H1 (cell line): ENCODE measurements around the gene CLCF1. TPM values are rescaled to one million over a fixed set of nuclear protein-coding genes. Genes with fewer than 3 reads are reported as not detected.

ENCODE experiments used
- CTCF ChIA-PET: fragments of 300-600 bp; sonication (Branson Sonifier 250); formaldehyde crosslinking; loops from one replicate; lab custom pipeline; 2021; ENCODE audit not compliant: partially characterized antibody; lab: Charles Lee
- POLR2A ChIA-PET: fragments of 300-600 bp; sonication (Branson Sonifier 250); formaldehyde crosslinking; loops from one replicate; lab custom pipeline; 2021; ENCODE audit warnings: inconsistent platforms; ENCODE audit not compliant: partially characterized antibody; lab: Charles Lee
- DNase-seq, 2 experiments: peaks; one replicate each; pipeline versions ENCODE4 v3.0.0 to v3.0.0-alpha.2; 2010 to 2022; ENCODE audit warnings: low spot score in 2 of 2, low read depth in 1 of 2, mixed read lengths in 1 of 2
- FAIRE-seq: peaks from 2 replicates; lab custom pipeline; 2011; peaks lifted over from hg19 to GRCh38; lab: Jason Lieb, UNC
- H2AFZ ChIP-seq: 2 replicates; pipeline ENCODE4 v1.8.1; 2012; ENCODE audit warnings: low read length, inconsistent platforms
- H2AK5ac ChIP-seq: 2 replicates; pipeline ENCODE4 v1.6.1; 2013; ENCODE audit warnings: low read depth, low read length
- H2BK120ac ChIP-seq: replicated peaks from 2 replicates; pipeline ENCODE3; 2013; ENCODE audit warnings: low read depth, low read length, inconsistent platforms
- H2BK12ac ChIP-seq: 2 replicates; pipeline ENCODE4 v1.6.1; 2013; ENCODE audit warnings: low read depth, low read length
- H2BK15ac ChIP-seq: 2 replicates; pipeline ENCODE4 v1.6.1; 2013; ENCODE audit warnings: low read length
- H2BK20ac ChIP-seq: 2 replicates; pipeline ENCODE4 v1.6.1; 2013; ENCODE audit warnings: low read length
- H2BK5ac ChIP-seq: 2 replicates; pipeline ENCODE4 v1.6.1; 2013; ENCODE audit warnings: low read depth, low read length
- H3K14ac ChIP-seq: 2 replicates; pipeline ENCODE4 v1.6.1; 2013; ENCODE audit warnings: inconsistent platforms; ENCODE audit not compliant: insufficient read length
- H3K18ac ChIP-seq: 2 replicates; pipeline ENCODE4 v1.6.1; 2013; ENCODE audit warnings: low read length; ENCODE audit errors: extremely low read depth
- H3K23ac ChIP-seq: 2 replicates; pipeline ENCODE4 v1.6.1; 2013; ENCODE audit warnings: inconsistent platforms; ENCODE audit not compliant: insufficient read length
- H3K23me2 ChIP-seq: 2 replicates; pipeline ENCODE4 v1.6.1; 2013; ENCODE audit warnings: low read depth, low read length
- H3K27ac ChIP-seq: 2 replicates; pipeline ENCODE4 v1.6.1; 2011; ENCODE audit warnings: low read depth, low read length, inconsistent platforms
- H3K27me3 ChIP-seq, 4 experiments: replicated peaks in 1 of 4; 1 replicate in 1 of 4; 2 replicates in 3 of 4; pipeline versions ENCODE4 v1.6.1 to v1.8.1; 2011 to 2013; ENCODE audit warnings: low read length in 3 of 4, mild to moderate bottlenecking in 3 of 4, inconsistent platforms in 2 of 4, mixed read lengths in 2 of 4, moderate library complexity in 1 of 4; ENCODE audit not compliant: control insufficient read depth in 3 of 4, insufficient read depth in 3 of 4; ENCODE audit errors: extremely low read depth in 1 of 4
- H3K36me3 ChIP-seq, 4 experiments: 2 replicates each; pipeline versions ENCODE4 v1.6.1 to v1.8.1; 2011 to 2013; ENCODE audit warnings: mild to moderate bottlenecking in 4 of 4, low read length in 3 of 4, moderate library complexity in 2 of 4, control low read depth in 1 of 4, inconsistent platforms in 1 of 4; ENCODE audit not compliant: insufficient read depth in 4 of 4, control insufficient read depth in 2 of 4
- H3K4ac ChIP-seq: replicated peaks from 2 replicates; pipeline ENCODE3; 2013; ENCODE audit warnings: low read length, low read depth, mixed read lengths, inconsistent platforms; ENCODE audit not compliant: insufficient read length
- H3K4me1 ChIP-seq, 4 experiments: replicated peaks in 1 of 4; 1 replicate in 1 of 4; 2 replicates in 3 of 4; pipeline versions ENCODE4 v1.6.1 to v1.8.1; 2011 to 2013; ENCODE audit warnings: low read length in 3 of 4, inconsistent platforms in 2 of 4, mixed read lengths in 1 of 4; ENCODE audit not compliant: insufficient read depth in 4 of 4, control insufficient read depth in 3 of 4
- H3K4me2 ChIP-seq, 2 experiments: 2 replicates each; pipeline versions ENCODE4 v1.6.1 to v1.8.1; 2011 to 2013; ENCODE audit warnings: low read depth in 2 of 2, low read length in 2 of 2, control low read depth in 1 of 2, inconsistent platforms in 1 of 2, mild to moderate bottlenecking in 1 of 2; ENCODE audit not compliant: insufficient read depth in 1 of 2
- H3K4me3 ChIP-seq, 4 experiments: fragments of 200-600, 300-600 bp in 1 of 4; sonication (generic), shearing (Covaris generic), sonication (Bioruptor Twin) in 1 of 4; 2 replicates each; pipeline versions ENCODE4 v1.5.1 to v1.8.1; 2011 to 2016; ENCODE audit warnings: low read length in 4 of 4, low read depth in 3 of 4, control low read depth in 2 of 4, inconsistent platforms in 2 of 4, mild to moderate bottlenecking in 2 of 4, mixed read lengths in 1 of 4, moderate library complexity in 1 of 4; ENCODE audit not compliant: insufficient read depth in 2 of 4; ENCODE audit errors: extremely low read depth in 1 of 4
- H3K56ac ChIP-seq: replicated peaks from 2 replicates; pipeline ENCODE3; 2013; ENCODE audit warnings: low read depth, mild to moderate bottlenecking, mixed read lengths, low read length, inconsistent platforms; ENCODE audit not compliant: insufficient read length
- H3K79me1 ChIP-seq: 2 replicates; pipeline ENCODE4 v1.6.1; 2013; ENCODE audit warnings: low read depth, low read length, control low read depth
- H3K79me2 ChIP-seq, 2 experiments: 2 replicates each; pipeline versions ENCODE4 v1.6.1 to v1.8.1; 2012 to 2013; ENCODE audit warnings: low read length in 2 of 2, mild to moderate bottlenecking in 2 of 2, inconsistent platforms in 1 of 2; ENCODE audit not compliant: insufficient read depth in 2 of 2, control insufficient read depth in 1 of 2
- H3K9ac ChIP-seq, 4 experiments: replicated peaks in 1 of 4; 1 replicate in 1 of 4; 2 replicates in 3 of 4; pipeline versions ENCODE4 v1.6.1 to v1.8.1; 2011 to 2013; ENCODE audit warnings: low read depth in 3 of 4, low read length in 3 of 4, control low read depth in 2 of 4, mild to moderate bottlenecking in 2 of 4, moderate library complexity in 2 of 4, inconsistent platforms in 1 of 4; ENCODE audit errors: extremely low read depth in 1 of 4
- H3K9me3 ChIP-seq, 2 experiments: 2 replicates each; pipeline versions ENCODE4 v1.6.1 to v1.8.1; 2012 to 2013; ENCODE audit warnings: mild to moderate bottlenecking in 2 of 2, moderate library complexity in 2 of 2, control low read depth in 1 of 2, inconsistent platforms in 1 of 2, low read depth in 1 of 2, low read length in 1 of 2, mixed read lengths in 1 of 2; ENCODE audit not compliant: insufficient read depth in 2 of 2
- H4K20me1 ChIP-seq, 2 experiments: replicated peaks in 1 of 2; 2 replicates each; pipeline versions ENCODE3 to v1.8.1; 2011 to 2013; ENCODE audit warnings: inconsistent platforms in 2 of 2, low read length in 2 of 2, mild to moderate bottlenecking in 1 of 2; ENCODE audit not compliant: insufficient read depth in 2 of 2, control insufficient read depth in 1 of 2
- H4K5ac ChIP-seq: 2 replicates; pipeline ENCODE4 v1.6.1; 2013; ENCODE audit warnings: low read length, low read depth, mixed read lengths, inconsistent platforms; ENCODE audit not compliant: insufficient read length
- H4K8ac ChIP-seq: 2 replicates; pipeline ENCODE4 v1.8.0; 2013; ENCODE audit warnings: mild to moderate bottlenecking, moderate library complexity, low read length, inconsistent platforms; ENCODE audit not compliant: insufficient read depth; ENCODE audit errors: extremely low read depth
- H4K91ac ChIP-seq: replicated peaks from 2 replicates; pipeline ENCODE3; 2013; ENCODE audit warnings: low read length, mixed read lengths, inconsistent platforms; ENCODE audit not compliant: insufficient read length
- EGR1 ChIP-seq: IDR thresholded peaks from 2 replicates; pipeline ENCODE4 v1.6.1; 2011; ENCODE audit warnings: low read depth, low read length, borderline replicate concordance
- MAX ChIP-seq: IDR thresholded peaks from 2 replicates; pipeline ENCODE4 v1.6.1; 2012; ENCODE audit warnings: inconsistent platforms
- TAF7 ChIP-seq: optimal IDR thresholded peaks from 2 replicates; pipeline ENCODE3; 2011; ENCODE audit warnings: low read depth, mild to moderate bottlenecking, inconsistent platforms, low read length, moderate library complexity, borderline replicate concordance
- WGBS, 2 experiments: shearing (Covaris generic) in 1 of 2; methylation state at CpG; one replicate each; pipeline versions ENCODE4 v1.1.6 to v1.1.7; 2013 to 2015; ENCODE audit warnings: low lambda C conversion rate in 2 of 2, mixed read lengths in 2 of 2, inconsistent platforms in 1 of 2, low coverage in 1 of 2, missing lambda C conversion rate in 1 of 2; ENCODE audit not compliant: insufficient replicate concordance in 2 of 2, insufficient coverage in 1 of 2, insufficient read length in 1 of 2; ENCODE audit errors: extremely low coverage in 1 of 2, missing lambda C conversion rate in 1 of 2; 5-methylcytosine and 5-hydroxymethylcytosine counted together
- polyA plus RNA-seq, 7 experiments: library from polyadenylated mRNA; depleted of rRNA in 3 of 7; stranded (reverse) in 5 of 7; unstranded in 2 of 7; fragments of >200 nt in 5 of 7; fragments of 200-250 nt in 2 of 7; gene quantifications; 1 replicate in 5 of 7; 2 replicates in 1 of 7; 4 replicates in 1 of 7; pipeline versions ENCODE4 v1.2.1 to v1.2.3, GENCODE V29; 2011 to 2013; ENCODE audit warnings: missing spikeins in 2 of 7, mixed read lengths in 2 of 7
- total RNA-seq: library from RNA; stranded (reverse); fragmentation: NEBNext Ultra II Directional; extraction: Animal tissue kit (Norgen Biotek cat#: 25700); gene quantifications from 2 replicates; pipeline ENCODE4 v1.2.1, GENCODE V29; 2021

The CLCF1 gene
- total and polyA plus RNA-seq, 2 of the 8 experiments (the other 6 are each of a cell fraction or from before 2014, with no cell fraction given) = 0.32 to 1.2 TPM

DNA sequence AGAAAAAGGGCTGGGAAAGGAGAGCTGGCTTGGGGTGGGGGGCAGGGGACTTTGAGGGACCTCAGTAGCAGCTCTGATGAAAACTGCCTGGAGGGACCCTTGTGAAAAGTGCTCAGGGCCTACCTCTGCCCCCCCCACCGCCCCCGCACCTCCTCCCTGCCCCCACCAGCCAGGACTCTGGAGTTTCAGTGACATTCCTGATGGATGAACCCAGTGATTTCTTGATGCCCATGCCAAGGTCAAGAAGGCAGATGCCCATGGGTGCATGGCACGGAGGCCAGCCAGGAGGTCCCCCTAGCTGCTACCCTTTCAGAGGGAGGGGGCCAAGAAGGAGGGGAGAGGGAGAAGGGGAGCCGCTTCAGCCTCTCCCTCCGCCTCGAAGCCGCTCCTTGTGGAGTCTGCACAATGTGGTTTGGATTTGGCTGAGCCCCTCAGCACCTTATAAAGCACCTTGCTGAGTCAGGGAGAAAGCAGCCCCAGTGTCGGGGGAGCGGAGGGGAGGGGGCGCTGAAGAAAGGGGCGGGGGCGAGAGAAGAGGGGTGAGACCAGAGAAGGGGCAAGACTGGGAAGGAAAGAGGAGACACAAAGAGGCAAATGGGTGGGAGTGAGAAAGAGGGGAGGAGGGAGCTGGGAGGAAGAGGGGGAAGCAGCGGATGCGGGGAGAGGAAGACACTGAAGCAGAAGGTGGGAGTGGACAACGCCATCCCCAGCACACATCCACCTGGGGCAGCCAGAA lies 2.1 kb upstream of the CLCF1 start:
- TF ChIP-seq EGR1 (0 out of 2 replicates have a peak, but pooled peaks have one; percentile 31), TAF7 (no peak), MAX (0 out of 2 replicates have a peak, but pooled peaks have one; percentile 20)
- Histone ChIP-seq H2BK15ac (0 out of 2 replicates have a peak overlapping the region, but pooled peaks have one; percentile 92), H2AK5ac (no peak overlapping the region), H3K23me2 (peaks cover 25% of the 10 kb centered on the region; the same call in 1 of the 2 replicates), H2BK12ac (peak overlapping the region; percentile 96), H3K4me2 (peak overlapping the region; percentile 87 to 96), H2BK120ac (no peak overlapping the region), H4K5ac (no peak overlapping the region), H4K91ac (no peak overlapping the region), H3K14ac (no peak overlapping the region), H3K9ac (no peak overlapping the region), H3K4me3 (peak overlapping the region; percentile 16 to 55 (median 22); a peak in 5 of 8 replicates), H3K27me3 (peaks cover 7 to 56% (median 49%) of the 10 kb centered on the region in 4 experiments), H3K18ac (peak overlapping the region; percentile 78), H3K9me3 (no peaks in the 10 kb centered on the region), H4K20me1 (peaks cover 0 to 5% of the 10 kb centered on the region in 2 experiments), H3K79me2 (no peaks in the 10 kb centered on the region), H2AFZ (0 out of 2 replicates have a peak overlapping the region, but pooled peaks have one; percentile 34), H3K56ac (no peak overlapping the region), H3K23ac (no peak overlapping the region), H3K27ac (no peak overlapping the region), H2BK5ac (peak overlapping the region; percentile 66; the same call in 1 of the 2 replicates), H4K8ac (no peak overlapping the region; the same call in 1 of the 2 replicates), H3K79me1 (no peaks in the 10 kb centered on the region), H3K4me1 (peaks cover 0 to 45% (median 38%) of the 10 kb centered on the region in 4 experiments; a peak in 6 of 7 replicates), H3K4ac (peak overlapping the region; percentile 5), H3K36me3 (no peaks in the 10 kb centered on the region), H2BK20ac (0 out of 2 replicates have a peak overlapping the region, but pooled peaks have one; percentile 72)
- DNase-seq = peak in 1 of 2 experiments; percentile 62
- CTCF ChIA-PET = interaction anchor here (0.6 to 34.8 kb wide), 9 partner anchors 13 to 118 kb away, joined by 3 to 1305 read pairs (median 4); partner anchors contain the start of genes POLD4 and RAD9A
- POLR2A ChIA-PET = interaction anchor here (0.9 to 3.1 kb wide), 10 partner anchors 8 to 105 kb away, joined by 3 to 8 read pairs (median 4); partner anchors contain the start of gene POLD4
- no peak for FAIRE-seq
- 16% methylated on average over 8 of the region's 15 CpGs; no CpG with 5 or more reads in 1 of the 2 experiments for WGBS, 2 experiments
